G401.6 (cell line): ENCODE results near the gene A4GNT.
"Not testable (repeated sequence)": the region's sequence is repeated elsewhere in the genome, so short reads cannot be mapped to it uniquely, and the experiment has no call there.

Experiments used
- FAIRE-seq: peaks from 2 replicates; lab custom pipeline; 2012; peaks lifted over from hg19 to GRCh38; lab: Jason Lieb, UNC

The A4GNT gene

GRCh38 chr3:138132239-138132638, at the start of gene A4GNT:
Gene A4GNT, minus strand, starts transcription at chr3:138132390. Its CDS starts 1,134 bp downstream, at chr3:138131256.
- no peak for FAIRE-seq

- FAIRE-seq: peak; percentile 81
These were observed 48.3 kb upstream of the A4GNT start for GRCh38 chr3:138180375-138181029.

- peak; percentile 90 for FAIRE-seq
These were observed 42.4 kb upstream of the A4GNT start, which contains the start of gene DBR1 for GRCh38 chr3:138174421-138175131. Gene DBR1, minus strand, starts transcription at chr3:138174921. Its CDS starts 126 bp downstream, at chr3:138174795.

- no peak for FAIRE-seq
These were observed 41.7 kb upstream of the A4GNT start for GRCh38 chr3:138173769-138174420.

- FAIRE-seq: no peak
These were observed 40.4 kb upstream of the A4GNT start for GRCh38 chr3:138172625-138173024.

GRCh38 chr3:138165061-138165460, 32.9 kb upstream of the A4GNT start:
- FAIRE-seq: no peak

- no peak for FAIRE-seq
These were observed 25.6 kb upstream of the A4GNT start for GRCh38 chr3:138157743-138158142.

GRCh38 chr3:138154534-138154933, 22.3 kb upstream of the A4GNT start:
- no peak for FAIRE-seq

GRCh38 chr3:138148503-138148902, 16.3 kb upstream of the A4GNT start:
- FAIRE-seq: no peak

GRCh38 chr3:138142181-138142580, 10.0 kb upstream of the A4GNT start:
- not testable (repeated sequence) for FAIRE-seq

GRCh38 chr3:138140940-138141339, 8.8 kb upstream of the A4GNT start:
- FAIRE-seq: no peak

GRCh38 chr3:138139691-138140090, 7.5 kb upstream of the A4GNT start:
- FAIRE-seq: no peak

- no peak for FAIRE-seq
These were observed 5.7 kb upstream of the A4GNT start for GRCh38 chr3:138137861-138138260.

GRCh38 chr3:138136201-138136600, 4.0 kb upstream of the A4GNT start:
- FAIRE-seq: no peak

GRCh38 chr3:138135833-138136194, 3.6 kb upstream of the A4GNT start:
- no peak for FAIRE-seq

GRCh38 chr3:138135146-138135832, 3.1 kb upstream of the A4GNT start:
- FAIRE-seq: no peak

- FAIRE-seq: no peak
These were observed 4.4 kb downstream of the A4GNT start for GRCh38 chr3:138127636-138128365.

GRCh38 chr3:138125548-138126221, 6.5 kb downstream of the A4GNT start:
- FAIRE-seq: no peak

- FAIRE-seq: no peak
These were observed 7.4 kb downstream of the A4GNT start for GRCh38 chr3:138124706-138125355.

GRCh38 chr3:138124188-138124587, 8.0 kb downstream of the A4GNT start:
- FAIRE-seq: no peak

- FAIRE-seq: no peak
These were observed 12.8 kb downstream of the A4GNT start for GRCh38 chr3:138119423-138119766.
